CD14-positive monocyte (primary cell): Measurements from ENCODE around the gene MYH7. TPM values are rescaled to one million over a fixed set of nuclear protein-coding genes. Genes with fewer than 3 reads are reported as not detected.

Source experiments
- DNase-seq, 3 donors: peaks; one replicate each; pipeline ENCODE4 v3.0.0-alpha.2; 2011 to 2022
- H2AFZ ChIP-seq: 2 replicates; pipeline ENCODE4 v1.6.0; 2012; ENCODE audit warnings: mild to moderate bottlenecking, low read depth, low read length, inconsistent platforms; ENCODE audit not compliant: insufficient read depth, poor library complexity, severe bottlenecking
- H3K27ac ChIP-seq, 2 donors: 1 replicate in 1 of 2; 2 replicates in 1 of 2; pipeline ENCODE4 v1.5.1; 2012 to 2013; ENCODE audit warnings: low read length in 2 of 2, control low read depth in 1 of 2, inconsistent platforms in 1 of 2, low read depth in 1 of 2, mild to moderate bottlenecking in 1 of 2
- H3K27me3 ChIP-seq, 2 donors: one replicate each; pipeline versions ENCODE4 v1.6.0 to v1.6.1; 2011 to 2013; ENCODE audit warnings: low read length in 2 of 2; ENCODE audit not compliant: control insufficient read depth in 2 of 2, insufficient read depth in 2 of 2
- H3K36me3 ChIP-seq, 2 donors: replicated peaks in 1 of 2; 1 replicate in 1 of 2; 2 replicates in 1 of 2; pipeline versions ENCODE4 v1.5.1 to v1.6.1; 2012 to 2013; ENCODE audit warnings: low read length in 2 of 2, control low read depth in 1 of 2, inconsistent platforms in 1 of 2, mild to moderate bottlenecking in 1 of 2; ENCODE audit not compliant: insufficient read depth in 2 of 2, control insufficient read depth in 1 of 2
- H3K4me1 ChIP-seq, 2 donors: 1 replicate in 1 of 2; 2 replicates in 1 of 2; pipeline versions ENCODE4 v1.5.1 to v1.6.1; 2012 to 2013; ENCODE audit warnings: low read length in 2 of 2, control low read depth in 1 of 2, inconsistent platforms in 1 of 2, mild to moderate bottlenecking in 1 of 2, moderate library complexity in 1 of 2; ENCODE audit not compliant: insufficient read depth in 2 of 2, control insufficient read depth in 1 of 2
- H3K4me2 ChIP-seq: replicated peaks from 2 replicates; pipeline ENCODE3; 2012; ENCODE audit warnings: low read length, moderate library complexity, mild to moderate bottlenecking; ENCODE audit not compliant: poor library complexity, severe bottlenecking; ENCODE audit errors: extremely low read depth
- H3K4me3 ChIP-seq, 3 experiments: fragments of 200-600 bp in 1 of 3; sonication (generic) in 1 of 3; replicated peaks in 1 of 3; 1 replicate in 2 of 3; 2 replicates in 1 of 3; pipeline ENCODE4 v1.5.1; 2011 to 2013; ENCODE audit warnings: low read length in 3 of 3, mild to moderate bottlenecking in 3 of 3, control low read depth in 2 of 3, low read depth in 2 of 3, inconsistent platforms in 1 of 3, moderate library complexity in 1 of 3
- H3K79me2 ChIP-seq: 2 replicates; pipeline ENCODE4 v1.6.0; 2012; ENCODE audit warnings: mild to moderate bottlenecking, control low read depth, inconsistent platforms, low read length, moderate library complexity; ENCODE audit not compliant: insufficient read depth
- H3K9ac ChIP-seq: 2 replicates; pipeline ENCODE4 v1.6.0; 2017; ENCODE audit warnings: low read length, mild to moderate bottlenecking; ENCODE audit not compliant: insufficient read depth, poor library complexity, severe bottlenecking
- H3K9me3 ChIP-seq, 2 donors: replicated peaks in 1 of 2; 1 replicate in 1 of 2; 2 replicates in 1 of 2; pipeline versions ENCODE4 v1.5.1 to v1.6.1; 2012 to 2013; ENCODE audit warnings: low read length in 2 of 2, control low read depth in 1 of 2; ENCODE audit not compliant: control insufficient read depth in 1 of 2, insufficient read depth in 1 of 2
- H4K20me1 ChIP-seq: 2 replicates; pipeline ENCODE4 v1.6.0; 2012; ENCODE audit warnings: mild to moderate bottlenecking, low read length, control low read depth, moderate library complexity; ENCODE audit not compliant: insufficient read depth
- H3K27ac Mint-ChIP-seq, 7 donors: one replicate each; pipeline ENCODE4 v1.8.0; 2020; ENCODE audit warnings: mild to moderate bottlenecking in 7 of 7, mixed read lengths in 7 of 7, moderate library complexity in 6 of 7, inconsistent platforms in 2 of 7
- H3K27me3 Mint-ChIP-seq, 3 donors: one replicate each; pipeline ENCODE4 v1.8.0; 2021 to 2022; ENCODE audit warnings: low read depth in 3 of 3, mild to moderate bottlenecking in 3 of 3, mixed read lengths in 3 of 3, moderate library complexity in 3 of 3, inconsistent platforms in 1 of 3
- H3K36me3 Mint-ChIP-seq, 2 donors: one replicate each; pipeline ENCODE4 v1.8.0; 2020; ENCODE audit warnings: mixed read lengths in 2 of 2, inconsistent platforms in 1 of 2, mild to moderate bottlenecking in 1 of 2
- H3K4me1 Mint-ChIP-seq: one replicate; pipeline ENCODE4 v1.8.0; 2020; ENCODE audit warnings: mild to moderate bottlenecking, mixed read lengths
- H3K4me3 Mint-ChIP-seq, 2 donors: one replicate each; pipeline ENCODE4 v1.8.0; 2020; ENCODE audit warnings: mild to moderate bottlenecking in 2 of 2, mixed read lengths in 2 of 2, moderate library complexity in 1 of 2
- H3K9me3 Mint-ChIP-seq, 7 donors: one replicate each; pipeline ENCODE4 v1.8.0; 2020 to 2022; ENCODE audit warnings: mixed read lengths in 7 of 7, mild to moderate bottlenecking in 6 of 7, moderate library complexity in 6 of 7, inconsistent platforms in 2 of 7
- WGBS: methylation state at CpG from one replicate; pipeline ENCODE4 v1.1.5; 2013; ENCODE audit warnings: missing lambda C conversion rate; ENCODE audit not compliant: insufficient coverage; 5-methylcytosine and 5-hydroxymethylcytosine counted together
- intact Hi-C, 2 donors: fragments of 100-400 bp; cut with micrococcal nuclease; formaldehyde crosslinking; loops; one replicate each; pipeline versions ENCODE4 v1.15.0 to v1.15.1; 2023
- polyA plus RNA-seq, 3 donors: library from polyadenylated mRNA; depleted of rRNA in 1 of 3; unstranded in 2 of 3; stranded (reverse) in 1 of 3; fragments of 300-500 nt in 2 of 3; fragments of >200 nt in 1 of 3; fragmentation: Illumina TruSeq in 2 of 3; gene quantifications; 1 replicate in 2 of 3; 2 replicates in 1 of 3; pipeline ENCODE4 v1.2.3, GENCODE V29; 2012 to 2021
- TF ChIP-seq, protein P1 (sequence below): fragments of 200-600 bp; IDR thresholded peaks from one replicate; pipeline ENCODE4 v1.8.0; 2022; ENCODE audit warnings: antibody characterized with exemption, mild to moderate bottlenecking

The MYH7 gene
- polyA plus RNA-seq, 3 donors, result not detected

- Histone ChIP-seq H3K27ac (no peak overlapping the region), H3K9ac (no peak overlapping the region), H3K4me2 (no peak overlapping the region), H3K4me1 (no peaks in the 10 kb centered on the region), H2AFZ (no peak overlapping the region), H3K79me2 (no peaks in the 10 kb centered on the region), H3K9me3 (no peaks in the 10 kb centered on the region), H4K20me1 (no peaks in the 10 kb centered on the region), H3K27me3 (no peaks in the 10 kb centered on the region), H3K4me3 (no peak overlapping the region), H3K36me3 (no peaks in the 10 kb centered on the region)
- intact Hi-C loops, result no loop called here
- no peak overlapping the region for H3K4me3 Mint-ChIP-seq
- WGBS, result 93% methylated on average over 9 of the region's 16 CpGs
- peaks cover 5 to 20% (median 6%) of the 10 kb centered on the region in 3 donors for H3K27me3 Mint-ChIP-seq
- no peaks in the 10 kb centered on the region for H3K9me3 Mint-ChIP-seq
- TF ChIP-seq, protein P1, sequence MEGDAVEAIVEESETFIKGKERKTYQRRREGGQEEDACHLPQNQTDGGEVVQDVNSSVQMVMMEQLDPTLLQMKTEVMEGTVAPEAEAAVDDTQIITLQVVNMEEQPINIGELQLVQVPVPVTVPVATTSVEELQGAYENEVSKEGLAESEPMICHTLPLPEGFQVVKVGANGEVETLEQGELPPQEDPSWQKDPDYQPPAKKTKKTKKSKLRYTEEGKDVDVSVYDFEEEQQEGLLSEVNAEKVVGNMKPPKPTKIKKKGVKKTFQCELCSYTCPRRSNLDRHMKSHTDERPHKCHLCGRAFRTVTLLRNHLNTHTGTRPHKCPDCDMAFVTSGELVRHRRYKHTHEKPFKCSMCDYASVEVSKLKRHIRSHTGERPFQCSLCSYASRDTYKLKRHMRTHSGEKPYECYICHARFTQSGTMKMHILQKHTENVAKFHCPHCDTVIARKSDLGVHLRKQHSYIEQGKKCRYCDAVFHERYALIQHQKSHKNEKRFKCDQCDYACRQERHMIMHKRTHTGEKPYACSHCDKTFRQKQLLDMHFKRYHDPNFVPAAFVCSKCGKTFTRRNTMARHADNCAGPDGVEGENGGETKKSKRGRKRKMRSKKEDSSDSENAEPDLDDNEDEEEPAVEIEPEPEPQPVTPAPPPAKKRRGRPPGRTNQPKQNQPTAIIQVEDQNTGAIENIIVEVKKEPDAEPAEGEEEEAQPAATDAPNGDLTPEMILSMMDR, result no peak
- no peaks in the 10 kb centered on the region for H3K4me1 Mint-ChIP-seq
- H3K27ac Mint-ChIP-seq, result no peak overlapping the region
- no peaks in the 10 kb centered on the region for H3K36me3 Mint-ChIP-seq
- DNase-seq, result no peak
These were observed 21.8 kb downstream of the MYH7 start for GRCh38 chr14:23413681-23414080.

DNA sequence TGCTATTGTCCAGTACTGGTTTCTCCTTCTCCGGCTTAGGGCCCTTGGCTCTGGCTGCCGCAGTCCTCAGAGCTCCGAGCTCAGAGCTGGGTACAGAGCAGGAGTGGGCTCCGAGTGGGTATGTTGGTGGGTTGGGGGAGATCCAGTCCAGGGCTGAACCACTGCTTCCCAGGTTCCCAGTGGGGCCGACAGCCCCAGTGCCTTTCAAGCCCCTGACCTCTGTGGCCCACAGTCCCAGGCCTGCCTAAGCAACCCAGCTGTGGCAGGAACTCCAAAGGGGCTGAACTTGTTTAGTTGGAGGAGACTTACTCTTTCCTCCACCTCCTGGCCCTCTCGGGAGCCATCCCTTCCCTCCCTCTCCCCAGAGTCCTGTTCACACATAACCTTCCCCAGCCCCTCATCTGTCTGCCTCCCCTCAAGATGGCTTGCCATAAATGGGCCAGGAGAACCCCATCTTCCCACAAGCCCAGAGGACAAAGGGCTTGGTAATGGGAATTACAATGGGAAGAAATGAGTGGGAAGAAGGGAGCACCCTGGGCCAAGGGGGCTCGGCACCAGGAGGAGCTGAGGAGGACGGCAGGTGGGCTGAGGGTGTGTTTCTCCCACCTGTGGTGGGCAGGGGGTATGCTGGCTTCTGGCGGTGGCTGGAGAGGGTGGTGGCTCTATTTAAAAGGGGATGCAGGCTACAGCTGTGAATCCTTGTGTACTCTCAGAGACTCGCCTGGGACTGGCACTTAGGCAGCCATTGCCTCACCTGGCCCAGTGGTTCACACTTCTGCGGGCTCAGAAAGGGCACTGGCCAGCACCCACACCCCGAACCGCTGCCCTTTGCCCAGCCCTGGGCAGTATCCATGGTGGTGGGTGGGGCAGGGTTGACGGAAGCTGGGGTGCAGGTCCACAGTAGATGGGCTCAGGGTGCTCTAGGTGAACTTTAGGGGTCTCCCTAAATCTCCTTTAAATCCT, 23.6 kb downstream of the MYH7 start:
- H3K27me3 Mint-ChIP-seq, result peaks cover 2 to 22% (median 5%) of the 10 kb centered on the region in 3 donors

More for the DNA sequence above, 23.6 kb downstream of the MYH7 start:
- Mint-ChIP-seq H3K4me1 (no peaks in the 10 kb centered on the region), H3K27ac (peak overlapping the region in 1 of 7 donors; percentile 46), H3K4me3 (no peak overlapping the region), H3K36me3 (no peaks in the 10 kb centered on the region), H3K9me3 (no peaks in the 10 kb centered on the region)
- 96% methylated on average over 9 of the region's 14 CpGs for WGBS
- no peak overlapping the region for H3K4me3 ChIP-seq
- no peaks in the 10 kb centered on the region for H3K4me1 ChIP-seq
- TF ChIP-seq, protein P1, result no peak
- H3K9ac ChIP-seq, result no peak overlapping the region
- H3K27me3 ChIP-seq, result no peaks in the 10 kb centered on the region
- no peak overlapping the region for H3K27ac ChIP-seq
- no peaks in the 10 kb centered on the region for H3K36me3 ChIP-seq
- no peaks in the 10 kb centered on the region for H4K20me1 ChIP-seq
- H3K9me3 ChIP-seq, result no peaks in the 10 kb centered on the region
- H3K79me2 ChIP-seq, result no peaks in the 10 kb centered on the region
- intact Hi-C loops, result no loop called here
- DNase-seq, result no peak
- H3K4me2 ChIP-seq, result no peak overlapping the region
- no peak overlapping the region for H2AFZ ChIP-seq
